Loucy (cell line): ENCODE measurements around the gene CRHR2.

Experiments
- H2AFZ ChIP-seq: fragments of 200-600 bp; sonication (generic); 2 replicates; pipeline ENCODE4 v1.6.0; 2016; ENCODE audit warnings: antibody characterized with exemption, mild to moderate bottlenecking, low read length, moderate library complexity
- H3F3A ChIP-seq: fragments of 200-600 bp; 2 replicates; pipeline ENCODE4 v1.6.0; 2016; ENCODE audit warnings: antibody characterized with exemption, low read depth, mild to moderate bottlenecking
- H3K27me3 ChIP-seq: fragments of 200-600 bp; sonication (generic); 2 replicates; pipeline ENCODE4 v1.6.1; 2014; ENCODE audit warnings: low read length, mild to moderate bottlenecking; ENCODE audit not compliant: insufficient read depth, poor library complexity, severe bottlenecking
- H3K36me3 ChIP-seq: fragments of 200-600 bp; sonication (generic); 2 replicates; pipeline ENCODE4 v1.6.1; 2016; ENCODE audit warnings: low read length; ENCODE audit not compliant: insufficient read depth
- H3K4me1 ChIP-seq: fragments of 200-600 bp; sonication (generic); 2 replicates; pipeline ENCODE4 v1.5.1; 2014; ENCODE audit warnings: low read length, mild to moderate bottlenecking; ENCODE audit not compliant: insufficient read depth, poor library complexity, severe bottlenecking
- H3K4me2 ChIP-seq: fragments of 200-600 bp; sonication (generic); 2 replicates; pipeline ENCODE4 v1.6.0; 2014; ENCODE audit warnings: antibody characterized with exemption, low read length, low read depth, mild to moderate bottlenecking; ENCODE audit not compliant: poor library complexity, severe bottlenecking
- H3K4me3 ChIP-seq: fragments of 200-600 bp; sonication (generic); 2 replicates; pipeline ENCODE4 v1.5.1; 2014; ENCODE audit warnings: low read length, mild to moderate bottlenecking, mixed read lengths; ENCODE audit not compliant: poor library complexity, severe bottlenecking
- H3K79me2 ChIP-seq: fragments of 200-600 bp; sonication (generic); 2 replicates; pipeline ENCODE4 v1.6.1; 2014; ENCODE audit warnings: low read length; ENCODE audit not compliant: insufficient read depth
- H3K9ac ChIP-seq: fragments of 200-600 bp; sonication (generic); 2 replicates; pipeline ENCODE4 v1.6.0; 2014; ENCODE audit warnings: mild to moderate bottlenecking, low read depth, low read length, moderate library complexity; ENCODE audit not compliant: poor library complexity, severe bottlenecking
- H3K9me2 ChIP-seq: fragments of 200-600 bp; sonication (generic); replicated peaks from 2 replicates; pipeline ENCODE4 v1.6.1; 2016; ENCODE audit warnings: low read depth, low read length, mixed read lengths
- H3K9me3 ChIP-seq: fragments of 200-600 bp; sonication (generic); 2 replicates; pipeline ENCODE4 v1.6.1; 2014; ENCODE audit warnings: mild to moderate bottlenecking, antibody characterized with exemption, low read length, low read depth; ENCODE audit not compliant: insufficient read depth
- H4K20me1 ChIP-seq: fragments of 200-600 bp; sonication (generic); 2 replicates; pipeline ENCODE4 v1.6.0; 2014; ENCODE audit warnings: antibody characterized with exemption, low read length, mild to moderate bottlenecking; ENCODE audit not compliant: insufficient read depth, poor library complexity, severe bottlenecking
- CTCF ChIP-seq: fragments of 200-600 bp; sonication (generic); conservative IDR thresholded peaks from 2 replicates; pipeline ENCODE4 v1.5.1; 2014; ENCODE audit warnings: mild to moderate bottlenecking, antibody characterized with exemption, low read length
- EZH2phosphoT487 ChIP-seq: fragments of 200-600 bp; IDR thresholded peaks from 2 replicates; pipeline ENCODE4 v1.6.1; 2018; ENCODE audit warnings: antibody characterized with exemption, mild to moderate bottlenecking, moderate library complexity, borderline replicate concordance

The CRHR2 gene

GRCh38 chr7:30652698-30653641, 29.3 kb downstream of the CRHR2 start:
- TF ChIP-seq CTCF (no peak), EZH2phosphoT487 (no peak)
- no peaks in the 10 kb centered on the region for H3K36me3 ChIP-seq
- H3K79me2 ChIP-seq = no peaks in the 10 kb centered on the region
- no peaks in the 10 kb centered on the region for H3K9me3 ChIP-seq
- no peaks in the 10 kb centered on the region for H3K9me2 ChIP-seq
- H3K4me3 ChIP-seq = no peak overlapping the region
- H4K20me1 ChIP-seq = no peaks in the 10 kb centered on the region
- no peaks in the 10 kb centered on the region for H3K27me3 ChIP-seq
- peaks cover 3% of the 10 kb centered on the region for H3K4me1 ChIP-seq
- no peaks in the 10 kb centered on the region for H3F3A ChIP-seq
- H3K9ac ChIP-seq = no peak overlapping the region
- no peak overlapping the region for H2AFZ ChIP-seq
- H3K4me2 ChIP-seq = no peak overlapping the region

- Histone ChIP-seq H3K27me3 (no peaks in the 10 kb centered on the region), H4K20me1 (no peaks in the 10 kb centered on the region), H3K4me2 (no peak overlapping the region), H3K4me1 (no peaks in the 10 kb centered on the region), H3F3A (no peaks in the 10 kb centered on the region), H3K79me2 (no peaks in the 10 kb centered on the region), H3K9me2 (no peaks in the 10 kb centered on the region), H3K36me3 (no peaks in the 10 kb centered on the region), H3K9me3 (no peaks in the 10 kb centered on the region), H3K4me3 (no peak overlapping the region), H2AFZ (no peak overlapping the region), H3K9ac (no peak overlapping the region)
- no peak for TF ChIP-seq EZH2phosphoT487
- no peak for TF ChIP-seq CTCF
Measured at GRCh38 chr7:30652132-30652531, 30.1 kb downstream of the CRHR2 start.

- H2AFZ ChIP-seq = no peak overlapping the region
- H3K4me3 ChIP-seq = no peak overlapping the region
- TF ChIP-seq CTCF (no peak), EZH2phosphoT487 (no peak)
- no peak overlapping the region for H3K9ac ChIP-seq
- no peaks in the 10 kb centered on the region for H3K4me1 ChIP-seq
- no peak overlapping the region for H3K4me2 ChIP-seq
- H3K27me3 ChIP-seq = no peaks in the 10 kb centered on the region
- H4K20me1 ChIP-seq = no peaks in the 10 kb centered on the region
- peaks cover 5% of the 10 kb centered on the region; the same call in 1 of the 2 replicates for H3K36me3 ChIP-seq
- no peaks in the 10 kb centered on the region for H3K9me3 ChIP-seq
- no peaks in the 10 kb centered on the region for H3F3A ChIP-seq
- no peaks in the 10 kb centered on the region for H3K9me2 ChIP-seq
- no peaks in the 10 kb centered on the region for H3K79me2 ChIP-seq
Measured at GRCh38 chr7:30650421-30650808, 31.8 kb downstream of the CRHR2 start.
